HG03175 (cell line): ENCODE data around the gene VIPR1.
A peak's percentile ranks its signal among the peaks of the same experiment; 100 is the strongest.
"Not testable (repeated sequence)": the region's sequence is repeated elsewhere in the genome, so short reads cannot be mapped to it uniquely, and the experiment has no call there.

Source experiments
- ATAC-seq: cut with Tn5 transposase; IDR thresholded peaks from one replicate; pipeline ENCODE4 v1.9.1; 2021; ENCODE audit warnings: mild to moderate bottlenecking, moderate library complexity; ENCODE audit not compliant: unreplicated experiment

The VIPR1 gene

DNA sequence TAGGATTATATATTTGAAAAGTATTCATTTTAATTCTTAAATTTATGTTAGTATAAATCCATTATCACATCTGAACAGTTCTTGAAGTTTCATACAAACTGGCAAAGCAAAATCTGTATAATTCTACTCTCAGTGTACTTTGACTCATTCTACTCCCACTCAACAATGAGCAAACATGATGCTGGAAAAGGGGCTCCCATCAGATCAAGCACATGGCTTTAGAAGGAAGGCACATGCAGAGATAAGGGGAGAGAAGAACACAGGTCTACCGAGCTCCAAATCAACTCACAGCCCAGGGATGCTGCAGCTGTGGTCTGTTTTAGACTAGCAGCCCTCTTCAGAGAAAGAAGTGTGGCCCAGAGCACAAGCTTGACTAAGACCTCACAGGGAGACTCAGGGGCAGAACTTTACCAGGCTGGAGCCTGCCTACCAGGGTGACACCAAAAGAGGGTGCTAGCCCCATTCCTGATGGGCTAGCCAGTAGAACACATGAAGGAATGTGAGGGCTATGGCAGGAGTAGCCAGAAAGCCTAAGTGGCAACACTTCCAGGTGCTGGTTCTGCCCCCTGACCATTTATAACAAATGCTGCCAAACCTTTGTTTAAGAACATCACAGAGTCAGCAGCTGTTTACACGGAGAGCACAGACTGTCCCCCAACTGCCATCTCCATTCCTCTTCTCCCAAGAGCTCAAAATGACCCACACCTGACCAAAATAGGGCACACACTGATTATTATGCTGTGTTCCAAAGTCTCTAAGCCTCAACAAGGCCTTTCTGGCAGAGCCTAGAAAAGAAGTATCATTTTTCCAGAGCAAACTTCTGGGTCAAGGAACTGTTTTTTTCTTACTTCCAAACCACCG, 59.8 kb downstream of the VIPR1 start:
- no peak for ATAC-seq

DNA sequence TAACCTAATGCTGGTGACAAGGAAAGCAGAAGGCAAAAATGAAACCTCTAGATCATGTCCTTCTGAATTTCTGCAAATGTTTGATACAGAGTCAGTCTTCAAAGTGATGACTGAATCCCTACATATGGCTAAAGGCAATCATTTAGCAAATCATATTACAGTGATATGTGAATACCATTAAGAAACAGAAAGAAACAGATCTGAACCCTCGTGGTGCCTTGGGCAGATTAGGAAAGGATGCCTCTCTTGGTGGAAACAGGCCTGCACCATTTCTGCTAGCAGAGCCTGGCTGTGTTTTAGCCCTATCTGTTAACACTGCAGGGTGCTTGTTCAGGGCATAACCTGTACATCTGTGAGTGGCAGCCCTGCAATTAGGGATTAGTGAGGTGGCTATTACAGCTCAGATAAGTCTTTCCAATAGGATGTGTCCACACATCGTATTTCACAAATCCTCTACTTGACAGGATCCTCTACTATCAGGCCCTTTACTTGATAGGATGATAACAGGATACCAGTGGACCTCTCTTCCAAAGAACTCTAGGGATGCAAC, 67.2 kb downstream of the VIPR1 start:
- ATAC-seq, result no peak

DNA sequence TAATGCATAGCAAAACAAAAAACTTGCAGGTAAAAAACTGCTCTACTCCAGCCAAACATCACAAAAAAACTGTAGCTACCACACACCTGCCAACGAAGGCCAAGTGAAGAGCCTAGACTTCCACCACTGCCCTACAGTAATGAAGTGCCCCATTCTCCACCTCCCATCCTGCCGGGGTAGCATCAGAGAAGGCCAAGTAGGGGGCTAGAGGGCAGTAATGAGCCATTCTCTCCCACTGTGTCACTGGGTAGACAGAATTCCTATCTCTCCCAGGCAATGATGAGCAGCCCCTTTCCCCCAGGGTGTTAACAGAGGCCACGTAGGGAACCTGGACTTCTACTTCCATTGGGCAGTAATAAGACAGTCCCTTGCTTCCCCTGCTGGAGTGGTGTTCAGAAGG, 69.8 kb downstream of the VIPR1 start:
- ATAC-seq, result no peak

DNA sequence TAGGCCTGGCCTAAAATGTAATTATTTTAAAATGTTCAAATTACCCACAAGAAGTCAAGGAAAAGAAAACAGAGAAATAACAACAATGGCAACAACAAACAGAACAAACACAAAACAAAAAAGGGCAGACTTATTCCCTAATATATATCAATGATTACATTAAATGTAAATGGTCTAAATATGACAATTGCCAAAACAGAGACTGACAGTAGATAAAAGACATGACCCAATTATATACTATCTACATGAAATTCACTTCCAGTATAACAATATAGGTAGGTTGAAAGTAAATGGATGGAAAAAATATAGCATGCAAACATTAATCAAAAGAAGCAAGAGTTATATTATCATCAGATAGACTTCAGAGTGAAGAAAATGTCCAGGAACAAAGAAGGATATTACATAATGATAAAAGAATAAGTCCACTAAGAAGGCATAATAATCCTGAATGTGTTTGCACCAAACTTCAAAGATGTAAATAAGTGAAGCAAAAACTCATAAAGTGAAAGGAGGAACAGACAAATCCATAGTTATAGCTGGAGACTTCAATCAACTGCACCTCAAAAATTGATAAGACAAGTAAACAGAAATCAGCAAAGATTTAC, 72.8 kb downstream of the VIPR1 start:
- no peak for ATAC-seq

DNA sequence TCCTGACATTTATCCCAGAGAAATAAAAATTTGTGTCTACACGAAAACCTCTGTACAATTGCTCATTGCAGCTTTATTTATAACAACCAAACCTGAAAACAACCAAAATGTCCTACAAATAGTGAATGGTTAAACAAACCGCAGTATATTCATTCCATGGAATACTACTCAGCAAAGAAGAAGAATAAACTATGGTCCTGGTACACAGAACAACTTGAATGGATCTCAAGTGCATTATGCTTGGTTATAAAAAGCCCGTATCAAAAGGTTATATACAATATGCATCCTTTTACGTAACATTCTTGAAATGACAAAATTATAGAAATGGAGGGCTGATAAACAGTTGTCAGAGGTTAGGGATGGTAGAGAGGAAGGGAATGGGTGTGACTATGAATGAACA, 75.6 kb downstream of the VIPR1 start:
- ATAC-seq, result no peak

DNA sequence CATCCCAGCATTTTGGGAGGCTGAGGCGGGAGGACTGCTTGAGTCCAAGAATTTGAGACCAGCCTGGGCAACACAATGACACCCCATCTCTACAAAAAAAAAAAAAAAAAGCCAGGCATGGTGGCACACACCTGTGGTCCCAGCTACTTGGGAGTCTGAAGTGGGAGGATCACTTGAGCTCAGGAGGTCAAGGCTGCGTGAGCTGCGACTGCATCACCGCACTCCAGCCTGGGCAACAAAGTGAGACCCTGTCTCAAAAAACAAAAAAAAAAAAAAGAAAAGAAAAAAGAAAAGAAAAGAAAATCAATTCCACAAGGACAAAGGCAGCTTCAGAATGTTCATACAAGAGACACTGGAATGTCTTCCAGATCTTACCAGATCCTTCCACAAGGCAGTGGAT, 76.9 kb downstream of the VIPR1 start:
- not testable (repeated sequence) for ATAC-seq

DNA sequence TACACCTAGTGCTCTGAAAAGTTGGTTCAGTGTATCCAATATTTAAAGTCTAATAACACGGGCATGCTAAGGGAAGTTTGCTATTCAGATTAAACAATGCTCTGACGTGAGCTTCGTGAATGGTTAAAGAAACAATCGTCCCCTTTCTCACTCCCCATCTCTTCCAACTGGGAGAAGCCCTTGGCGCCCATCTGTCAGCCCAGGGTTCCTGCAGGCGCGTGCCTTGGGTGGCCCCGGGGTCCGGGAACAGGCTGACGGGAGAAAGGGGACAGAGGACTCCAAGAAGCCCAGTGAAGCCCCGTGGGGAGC, 78.9 kb downstream of the VIPR1 start:
- no peak for ATAC-seq

DNA sequence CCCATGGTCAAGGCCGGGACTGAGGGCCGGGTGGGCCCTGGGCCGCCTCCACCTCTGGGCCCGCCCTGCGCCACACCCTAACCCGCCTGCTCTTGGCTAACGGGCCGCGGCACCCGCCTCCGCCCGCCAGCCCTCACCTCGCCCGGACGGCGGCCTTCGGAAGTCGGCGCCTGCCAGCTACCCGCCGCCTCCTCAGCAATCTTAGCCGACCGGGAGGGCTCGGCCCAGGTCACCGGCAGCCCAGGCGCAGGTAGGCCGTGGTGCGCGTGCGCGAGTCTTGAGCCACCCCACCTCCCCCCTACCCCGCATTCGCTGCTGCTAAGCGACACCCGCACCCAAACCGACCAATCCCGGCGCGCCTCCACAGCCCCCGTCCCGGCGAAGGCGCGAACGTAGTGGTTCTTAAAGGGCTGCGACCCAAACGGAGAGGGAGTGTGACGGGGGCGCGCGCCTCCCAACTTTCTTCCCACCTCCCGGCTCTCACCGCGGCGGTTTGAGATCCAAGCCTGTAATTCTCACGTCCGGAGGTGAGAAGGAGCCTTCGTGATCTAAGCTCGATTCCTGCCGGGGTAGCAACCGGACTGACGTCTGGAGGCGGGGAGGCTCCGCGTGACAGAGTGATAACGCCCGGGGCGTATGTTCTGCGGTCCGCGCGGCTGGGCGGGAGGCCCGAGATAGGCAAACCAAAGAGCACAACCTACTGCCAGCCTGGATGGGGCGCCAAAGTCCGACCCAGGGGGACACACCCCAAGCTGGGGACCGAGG, 79.4 kb downstream of the VIPR1 start, which contains the start of gene SEC22C:
Gene SEC22C, minus strand, starts transcription at position 259 of the 765 bp plus-strand sequence. CDS start 12,921 bp downstream, outside the sequence.
- peak; percentile 92 for ATAC-seq

DNA sequence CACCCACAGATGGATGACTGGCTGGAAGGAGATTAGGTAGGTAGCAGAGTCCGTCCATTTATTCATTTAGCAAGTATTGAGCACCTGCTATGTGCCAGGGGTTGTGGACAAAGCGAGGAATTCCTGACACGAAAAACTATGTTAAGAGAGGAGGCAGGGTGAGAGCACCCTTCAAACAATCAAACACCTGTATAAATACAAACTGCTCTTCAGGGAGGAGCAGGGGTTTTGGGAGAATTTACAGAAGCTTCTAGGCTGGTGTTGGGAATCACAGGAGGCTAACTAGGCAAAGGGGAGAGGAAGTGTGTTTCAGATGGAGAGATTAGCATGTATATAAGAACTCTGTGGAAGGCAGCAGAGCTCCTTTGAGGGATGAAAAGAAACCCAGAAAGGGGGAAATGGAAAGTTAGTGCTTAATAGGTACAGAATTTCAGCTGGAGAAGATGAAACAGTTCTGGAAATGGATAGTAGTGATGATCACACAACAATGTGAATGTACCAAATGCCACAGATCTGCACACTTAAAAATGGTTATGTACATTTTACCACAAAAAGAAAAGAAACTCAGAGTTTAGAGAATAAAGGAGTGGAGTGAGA, 80.1 kb downstream of the VIPR1 start:
- no peak for ATAC-seq
